HUES64 (cell line): ENCODE data around the gene NUDT16L1.
A peak's percentile ranks its signal among the peaks of the same experiment; 100 is the strongest.

ENCODE experiments used
- H3K27ac ChIP-seq: 2 replicates; pipeline ENCODE4 v1.7.0; 2013; ENCODE audit warnings: low read depth, low read length, inconsistent platforms
- H3K27me3 ChIP-seq: 2 replicates; pipeline ENCODE4 v1.6.1; 2013; ENCODE audit warnings: mild to moderate bottlenecking, low read length; ENCODE audit not compliant: insufficient read depth
- H3K36me3 ChIP-seq: 2 replicates; pipeline ENCODE4 v1.6.1; 2013; ENCODE audit warnings: mild to moderate bottlenecking, low read length; ENCODE audit not compliant: insufficient read depth
- H3K4me1 ChIP-seq: 2 replicates; pipeline ENCODE4 v1.6.1; 2013; ENCODE audit warnings: mild to moderate bottlenecking, low read length, moderate library complexity; ENCODE audit not compliant: insufficient read depth
- H3K4me3 ChIP-seq: 2 replicates; pipeline ENCODE4 v1.5.1; 2013; ENCODE audit warnings: mild to moderate bottlenecking, low read length, moderate library complexity
- H3K9ac ChIP-seq: 2 replicates; pipeline ENCODE4 v1.6.1; 2013; ENCODE audit warnings: mild to moderate bottlenecking, low read depth, low read length
- H3K9me3 ChIP-seq: 2 replicates; pipeline ENCODE4 v1.6.1; 2013; ENCODE audit warnings: low read depth, low read length; ENCODE audit not compliant: insufficient read depth
- WGBS: fragments of 150-250, 120-280 bp; methylation state at CpG from one replicate; pipeline ENCODE4 v1.1.7; 2013; ENCODE audit warnings: missing lambda C conversion rate; 5-methylcytosine and 5-hydroxymethylcytosine counted together

NUDT16L1 gene

DNA sequence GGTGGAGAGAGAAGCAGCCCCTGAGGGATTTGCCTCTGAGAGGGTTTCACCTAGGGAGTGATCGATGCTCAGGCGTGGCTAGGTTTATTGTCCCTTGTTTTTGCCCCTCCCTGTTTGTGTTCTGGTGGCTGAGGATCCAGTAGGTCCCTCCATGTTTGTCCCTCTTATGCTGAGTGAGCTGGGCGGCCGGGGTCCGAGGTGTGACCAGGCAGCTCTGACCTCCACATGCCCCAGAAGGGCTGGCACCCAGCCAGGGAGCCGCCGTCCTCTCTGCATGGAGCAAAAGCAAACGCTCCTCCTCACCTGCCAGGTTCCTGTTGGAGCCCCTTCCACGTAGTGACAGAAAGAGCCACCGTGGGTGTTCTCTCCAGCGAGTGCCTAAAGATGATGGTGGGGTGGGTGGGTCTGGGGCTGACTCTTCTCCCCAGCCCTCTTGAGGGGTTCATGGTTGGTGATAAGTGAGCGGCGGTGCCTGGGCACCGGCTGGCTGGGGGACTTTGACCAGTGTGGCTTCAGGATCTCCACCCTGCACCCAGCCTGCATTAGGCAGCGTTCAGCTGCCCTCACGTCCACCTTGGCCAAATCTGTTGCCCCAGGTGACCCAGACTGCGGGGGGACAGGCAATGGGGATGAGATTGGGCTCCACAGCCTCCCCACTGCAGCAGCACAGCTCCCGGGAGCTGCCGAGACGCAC is 14.1 kb upstream of the NUDT16L1 start:
- Histone ChIP-seq H3K9ac (no peak overlapping the region), H3K9me3 (no peaks in the 10 kb centered on the region), H3K27me3 (no peaks in the 10 kb centered on the region), H3K36me3 (peaks cover 26% of the 10 kb centered on the region), H3K4me1 (no peaks in the 10 kb centered on the region; the same call in 1 of the 2 replicates), H3K27ac (no peak overlapping the region), H3K4me3 (no peak overlapping the region)
- 94% methylated on average over 20 of the region's 20 CpGs for WGBS

DNA sequence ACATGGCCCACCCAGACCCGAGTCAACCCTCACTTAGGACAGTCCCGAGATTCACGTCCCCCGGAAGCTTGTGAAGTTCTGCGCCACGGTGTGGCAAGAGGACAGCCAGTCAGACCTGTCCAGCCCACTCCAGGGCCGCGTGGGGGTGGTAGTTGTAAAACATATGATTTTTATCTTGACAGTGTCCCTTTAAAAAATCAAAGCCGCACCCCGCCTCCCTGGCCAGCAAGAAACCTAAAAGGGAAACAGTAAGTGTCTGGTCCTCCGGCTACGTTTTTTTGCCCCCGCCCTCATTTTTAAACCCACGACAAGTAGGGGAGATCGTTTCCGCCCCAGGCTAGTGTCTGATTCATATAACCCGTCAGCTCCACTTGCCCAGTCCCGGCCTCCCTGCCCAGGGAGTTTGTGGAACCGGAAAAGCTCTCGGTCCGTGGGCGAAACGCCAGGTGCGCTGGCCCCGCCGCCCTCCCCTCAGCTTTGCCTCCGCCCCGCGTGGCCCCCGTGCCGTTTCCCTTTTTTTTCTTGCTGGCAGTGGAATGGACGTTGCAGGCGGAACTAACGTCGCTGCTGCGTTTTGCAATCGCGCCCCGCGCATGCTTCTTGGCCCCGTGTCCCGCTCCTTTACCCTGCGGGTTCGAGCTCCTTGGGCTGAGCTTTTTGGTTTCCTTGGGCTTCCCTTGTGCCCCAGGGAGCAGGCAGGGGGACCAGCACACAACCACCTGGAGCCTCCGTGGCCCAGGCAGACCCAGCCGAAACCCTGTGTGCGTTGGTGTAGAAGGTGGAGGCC is 13.3 kb upstream of the NUDT16L1 start:
- H3K36me3 ChIP-seq = peaks cover 29% of the 10 kb centered on the region

DNA sequence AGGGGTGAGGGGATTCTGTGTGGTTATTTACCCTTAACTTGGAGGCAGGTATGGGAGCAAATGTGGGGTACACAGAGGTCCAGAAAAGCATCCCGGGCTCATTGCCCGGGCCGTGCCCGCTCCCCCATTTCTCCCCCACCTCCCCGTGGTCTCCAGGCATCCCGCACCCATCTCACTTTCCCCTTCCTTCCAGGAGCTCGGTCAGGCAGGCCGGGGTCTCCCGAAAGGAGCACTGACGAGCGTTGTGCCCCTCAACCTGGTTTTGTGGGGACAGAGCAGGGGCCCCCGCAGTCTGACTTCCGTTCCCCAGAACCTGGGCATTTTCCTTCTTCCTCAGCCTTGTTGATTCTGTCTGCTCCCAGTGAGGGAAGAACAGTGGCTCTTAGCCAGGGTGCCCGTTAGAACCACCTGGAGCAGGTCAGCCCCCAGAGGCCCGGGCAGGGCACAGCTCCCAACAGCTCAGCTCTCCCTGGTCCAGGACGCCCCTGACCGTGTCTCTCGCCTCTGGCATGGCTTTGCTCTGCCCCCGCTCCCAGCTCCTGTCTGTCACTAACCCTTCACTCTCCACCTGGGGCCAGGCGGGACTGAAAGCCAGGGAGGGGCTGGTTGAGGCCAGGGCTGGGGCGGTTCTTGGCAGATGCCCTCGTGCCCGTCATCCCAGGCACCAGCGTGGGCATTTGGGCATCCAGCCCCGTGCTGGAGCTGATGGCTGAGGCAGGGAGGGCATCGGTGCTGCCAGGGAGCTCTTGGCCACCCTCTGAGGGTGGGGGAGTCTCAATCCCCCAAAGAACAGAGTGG is 12.5 kb upstream of the NUDT16L1 start:
- H3K9me3 ChIP-seq = no peaks in the 10 kb centered on the region
- WGBS = 92% methylated on average over 26 of the region's 26 CpGs
- no peaks in the 10 kb centered on the region; the same call in 1 of the 2 replicates for H3K4me1 ChIP-seq
- H3K27ac ChIP-seq = no peak overlapping the region
- peaks cover 32% of the 10 kb centered on the region for H3K36me3 ChIP-seq
- no peaks in the 10 kb centered on the region for H3K27me3 ChIP-seq
- H3K9ac ChIP-seq = no peak overlapping the region
- H3K4me3 ChIP-seq = no peak overlapping the region

More for the DNA sequence above, 13.3 kb upstream of the NUDT16L1 start:
- H3K27me3 ChIP-seq = no peaks in the 10 kb centered on the region
- no peaks in the 10 kb centered on the region for H3K9me3 ChIP-seq
- no peaks in the 10 kb centered on the region; the same call in 1 of the 2 replicates for H3K4me1 ChIP-seq
- H3K4me3 ChIP-seq = no peak overlapping the region
- no peak overlapping the region for H3K27ac ChIP-seq
- H3K9ac ChIP-seq = no peak overlapping the region
- 96% methylated on average over 47 of the region's 47 CpGs for WGBS

GRCh38 chr16:4681471-4682083 is 11.8 kb upstream of the NUDT16L1 start:
- H3K4me1 ChIP-seq = no peaks in the 10 kb centered on the region
- WGBS = 95% methylated on average over 39 of the region's 39 CpGs
- no peaks in the 10 kb centered on the region for H3K9me3 ChIP-seq
- H3K4me3 ChIP-seq = no peak overlapping the region
- no peak overlapping the region for H3K27ac ChIP-seq
- peaks cover 38% of the 10 kb centered on the region for H3K36me3 ChIP-seq
- H3K9ac ChIP-seq = no peak overlapping the region
- no peaks in the 10 kb centered on the region for H3K27me3 ChIP-seq

- H3K36me3 ChIP-seq = peaks cover 39% of the 10 kb centered on the region
- H3K4me1 ChIP-seq = no peaks in the 10 kb centered on the region
- no peak overlapping the region for H3K27ac ChIP-seq
Measured at GRCh38 chr16:4682084-4682591, 11.2 kb upstream of the NUDT16L1 start.

GRCh38 chr16:4682616-4683254 is 10.6 kb upstream of the NUDT16L1 start:
- peak overlapping the region; percentile 49; the same call in 1 of the 2 replicates for H3K27ac ChIP-seq
- no peaks in the 10 kb centered on the region for H3K27me3 ChIP-seq
- H3K4me3 ChIP-seq = no peak overlapping the region
- H3K36me3 ChIP-seq = peaks cover 35% of the 10 kb centered on the region
- H3K4me1 ChIP-seq = no peaks in the 10 kb centered on the region
- WGBS = 79% methylated on average over 36 of the region's 36 CpGs
- no peaks in the 10 kb centered on the region for H3K9me3 ChIP-seq
- H3K9ac ChIP-seq = no peak overlapping the region

More at GRCh38 chr16:4682084-4682591, 11.2 kb upstream of the NUDT16L1 start:
- Histone ChIP-seq H3K27me3 (no peaks in the 10 kb centered on the region), H3K9me3 (no peaks in the 10 kb centered on the region), H3K9ac (no peak overlapping the region), H3K4me3 (no peak overlapping the region)
- WGBS = 94% methylated on average over 26 of the region's 26 CpGs

- no peaks in the 10 kb centered on the region for H3K9me3 ChIP-seq
- WGBS = 89% methylated on average over 17 of the region's 17 CpGs
- no peaks in the 10 kb centered on the region for H3K27me3 ChIP-seq
- H3K4me3 ChIP-seq = no peak overlapping the region
- no peaks in the 10 kb centered on the region for H3K4me1 ChIP-seq
- H3K27ac ChIP-seq = peak overlapping the region; percentile 49; the same call in 1 of the 2 replicates
- peaks cover 35% of the 10 kb centered on the region for H3K36me3 ChIP-seq
- no peak overlapping the region for H3K9ac ChIP-seq
Measured at GRCh38 chr16:4683255-4684057, 9.9 kb upstream of the NUDT16L1 start.

DNA sequence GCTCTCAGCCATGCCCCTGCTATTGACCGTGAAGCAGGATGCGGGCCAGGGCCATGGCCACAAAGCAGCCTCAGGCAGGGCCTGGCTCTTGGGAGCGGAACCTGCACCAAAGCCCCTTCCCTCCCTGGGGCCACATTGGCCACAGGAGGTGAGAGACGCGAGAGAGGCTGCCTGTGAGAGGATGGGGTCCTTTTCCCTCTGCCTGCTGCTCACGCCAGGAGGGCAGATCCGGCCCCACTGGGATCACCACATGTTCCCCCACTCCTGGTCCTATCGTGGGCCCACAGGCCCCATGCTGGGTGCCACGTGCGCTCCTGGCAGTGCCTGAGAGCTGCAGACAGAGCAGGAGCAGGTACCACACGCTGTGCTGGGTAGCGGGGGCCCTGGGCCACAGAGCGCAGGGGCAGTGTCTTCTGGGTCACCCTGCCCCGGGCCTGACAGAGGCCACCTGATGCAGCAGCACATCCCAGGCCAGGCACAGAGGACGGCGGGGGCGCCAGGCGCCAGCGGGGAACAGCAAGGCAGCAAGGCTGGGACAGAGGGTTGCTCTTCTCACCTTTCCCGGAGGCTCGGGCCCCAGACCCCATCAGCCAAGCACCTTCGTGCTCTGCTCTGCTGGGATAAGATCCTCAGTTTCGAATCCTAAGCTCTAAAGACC is 9.2 kb upstream of the NUDT16L1 start:
- H3K27ac ChIP-seq = no peak overlapping the region
- WGBS = 96% methylated on average over 23 of the region's 23 CpGs

DNA sequence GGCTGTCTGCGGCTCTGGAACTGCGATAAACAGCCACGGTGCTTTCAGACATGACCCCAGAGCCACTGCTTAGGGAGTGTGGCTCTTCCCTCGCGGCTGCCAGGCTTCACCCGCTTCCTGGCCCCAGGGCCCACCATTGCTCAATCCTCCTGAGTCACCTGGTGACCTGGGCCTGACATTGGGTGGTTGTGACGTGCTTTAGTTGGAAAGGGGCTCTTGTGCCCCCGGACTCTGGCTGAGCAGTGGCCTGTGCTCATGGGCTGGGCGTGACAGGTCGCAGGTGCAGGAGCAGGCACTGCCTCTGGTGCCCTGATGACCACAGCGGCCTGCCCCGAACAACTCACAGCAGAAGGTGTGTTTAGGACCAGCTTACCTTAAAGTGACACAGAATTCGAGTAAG is 8.6 kb upstream of the NUDT16L1 start:
- H3K36me3 ChIP-seq = peaks cover 35% of the 10 kb centered on the region
- H3K27me3 ChIP-seq = no peaks in the 10 kb centered on the region
- no peak overlapping the region for H3K27ac ChIP-seq
- H3K4me3 ChIP-seq = no peak overlapping the region
- H3K9ac ChIP-seq = no peak overlapping the region
- WGBS = 97% methylated on average over 13 of the region's 13 CpGs
- no peaks in the 10 kb centered on the region for H3K9me3 ChIP-seq
- no peaks in the 10 kb centered on the region for H3K4me1 ChIP-seq

More for the DNA sequence above, 9.2 kb upstream of the NUDT16L1 start:
- no peaks in the 10 kb centered on the region for H3K27me3 ChIP-seq
- no peaks in the 10 kb centered on the region for H3K9me3 ChIP-seq
- no peaks in the 10 kb centered on the region for H3K4me1 ChIP-seq
- H3K4me3 ChIP-seq = no peak overlapping the region
- H3K9ac ChIP-seq = no peak overlapping the region
- H3K36me3 ChIP-seq = peaks cover 35% of the 10 kb centered on the region
